ENCODE measurements around the gene NUP85.

NUP85 gene

DNA sequence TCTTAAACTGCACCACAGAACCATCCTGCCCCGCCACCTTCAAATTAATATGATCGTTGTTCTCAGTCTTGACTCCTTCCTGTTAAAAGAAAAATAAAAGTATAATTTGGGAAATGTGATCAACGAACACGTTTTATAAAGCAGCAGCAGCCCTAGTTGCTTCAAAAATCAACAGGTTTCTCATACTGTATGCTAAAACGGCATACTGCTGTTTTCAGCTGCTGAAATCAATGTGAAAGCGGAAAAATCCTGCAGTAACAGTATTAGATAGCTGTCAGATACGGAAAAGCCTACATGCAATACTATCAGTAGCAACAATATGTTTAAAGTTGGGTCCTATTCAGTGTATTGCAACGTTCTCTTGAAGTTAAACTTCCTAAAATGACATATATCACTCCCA is 24.4 kb upstream of the NUP85 start:
- Histone ChIP-seq H3K27ac (ENCODE audit: low read depth, low read length) (no peak overlapping the region), H3K9ac (ENCODE audit: low read length) (peak overlapping the region; percentile 98), H3K18ac (ENCODE audit: low read length) (no peak overlapping the region), H3K23ac (ENCODE audit: low read length) (no peak overlapping the region), H3K36me3 (ENCODE audit: control insufficient read depth, insufficient read depth, low read length) (peaks cover 6% of the 10 kb centered on the region), H3K27me3 (ENCODE audit: insufficient read depth, low read length, poor library complexity) (no peaks in the 10 kb centered on the region), H2BK120ac (ENCODE audit: low read depth, low read length) (no peak overlapping the region), H3K4me3 (ENCODE audit: low read length) (peak overlapping the region; percentile 90), H4K5ac (ENCODE audit: low read length) (no peak overlapping the region), H3K79me2 (ENCODE audit: control insufficient read depth, insufficient read depth, low read length) (peaks cover 58% of the 10 kb centered on the region), H3K4me1 (ENCODE audit: control insufficient read depth, low read depth, low read length) (no peaks in the 10 kb centered on the region), H3K79me1 (ENCODE audit: low read length) (peaks cover 3% of the 10 kb centered on the region), H3K56ac (ENCODE audit: low read length) (peak overlapping the region; percentile 9), H3K4me2 (ENCODE audit: low read length) (peak overlapping the region; percentile 49), H2AK5ac (ENCODE audit: low read length) (no peak overlapping the region), H4K8ac (ENCODE audit: low read depth, low read length) (no peak overlapping the region), H2BK5ac (ENCODE audit: low read length) (no peak overlapping the region), H3K4ac (ENCODE audit: low read depth, low read length) (no peak overlapping the region), H2BK15ac (replicated peaks; ENCODE audit: low read depth) (no peak overlapping the region)
- no peak for DNase-seq
- WGBS (ENCODE audit: extremely low coverage, insufficient coverage, low lambda C conversion rate): no CpG with 5 or more reads among the region's 8 CpGs

DNA sequence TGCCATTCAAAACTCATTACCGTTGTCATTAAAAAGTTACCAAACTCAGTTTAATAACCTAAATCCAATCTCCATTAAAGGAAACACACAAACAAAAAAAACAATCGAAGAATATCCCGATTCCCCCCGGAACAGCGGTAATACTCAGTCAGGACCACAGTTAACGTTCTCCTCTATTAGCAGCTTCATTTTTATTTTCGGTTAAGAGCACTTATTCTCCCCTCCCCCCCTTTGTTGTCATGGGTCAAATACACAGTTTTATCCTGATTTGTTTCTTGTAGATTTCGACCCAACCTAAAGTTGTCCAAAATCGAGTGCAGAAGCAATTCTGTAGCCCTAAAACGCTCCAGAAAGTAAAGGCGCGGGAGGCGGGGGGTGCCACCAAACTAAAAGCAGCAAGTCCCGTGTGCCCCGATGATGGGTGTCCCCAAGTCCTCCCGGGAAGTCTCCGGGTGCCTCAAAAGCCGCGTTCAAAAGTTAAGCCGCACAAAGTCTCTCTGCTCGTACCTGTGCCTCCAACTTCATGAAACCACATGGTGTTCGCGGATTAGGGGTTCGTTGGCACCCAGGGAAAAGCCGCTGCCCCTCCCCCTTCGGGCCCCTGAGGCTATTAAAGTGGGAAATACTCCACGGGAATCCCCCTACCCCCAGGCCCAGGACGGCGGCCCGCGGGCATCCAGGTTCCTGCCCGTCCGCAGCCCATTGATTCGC is 23.7 kb upstream of the NUP85 start:
- Histone ChIP-seq H3K79me2 (ENCODE audit: control insufficient read depth, insufficient read depth, low read length) (peaks cover 52% of the 10 kb centered on the region), H3K36me3 (ENCODE audit: control insufficient read depth, insufficient read depth, low read length) (peaks cover 6% of the 10 kb centered on the region), H4K5ac (ENCODE audit: low read length) (no peak overlapping the region), H2BK120ac (ENCODE audit: low read depth, low read length) (peak overlapping the region; percentile 92), H3K9ac (ENCODE audit: low read length) (peak overlapping the region; percentile 98), H3K18ac (ENCODE audit: low read length) (peak overlapping the region; percentile 100), H2AK5ac (ENCODE audit: low read length) (no peak overlapping the region), H4K8ac (ENCODE audit: low read depth, low read length) (no peak overlapping the region), H3K27me3 (ENCODE audit: insufficient read depth, low read length, poor library complexity) (no peaks in the 10 kb centered on the region), H2BK5ac (ENCODE audit: low read length) (no peak overlapping the region), H2BK15ac (replicated peaks; ENCODE audit: low read depth) (no peak overlapping the region), H3K4me3 (ENCODE audit: low read length) (peak overlapping the region; percentile 90), H3K23ac (ENCODE audit: low read length) (no peak overlapping the region), H3K27ac (ENCODE audit: low read depth, low read length) (peak overlapping the region; percentile 100), H3K4ac (ENCODE audit: low read depth, low read length) (peak overlapping the region; percentile 96), H3K56ac (ENCODE audit: low read length) (peak overlapping the region; percentile 86), H3K4me1 (ENCODE audit: control insufficient read depth, low read depth, low read length) (no peaks in the 10 kb centered on the region), H3K4me2 (ENCODE audit: low read length) (peak overlapping the region; percentile 49), H3K79me1 (ENCODE audit: low read length) (peaks cover 1% of the 10 kb centered on the region)
- 100% methylated on average over 1 of the region's 34 CpGs for WGBS (ENCODE audit: extremely low coverage, insufficient coverage, low lambda C conversion rate)
- no peak for DNase-seq

DNA sequence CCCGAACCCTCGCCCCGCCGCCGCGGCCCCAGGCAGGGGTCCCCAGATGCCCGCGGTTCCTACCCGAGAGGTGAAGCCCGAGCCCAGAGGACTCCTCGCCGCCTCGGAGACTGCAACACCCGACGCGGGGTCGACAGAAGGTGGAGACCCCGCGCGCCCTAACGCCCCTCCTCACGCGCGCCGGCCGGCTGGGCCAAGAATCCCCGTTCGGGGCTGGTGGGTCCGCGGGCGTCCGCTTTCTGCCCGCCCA is 23.2 kb upstream of the NUP85 start:
- Histone ChIP-seq H3K4ac (ENCODE audit: low read depth, low read length) (peak overlapping the region; percentile 96), H2BK120ac (ENCODE audit: low read depth, low read length) (peak overlapping the region; percentile 92), H2BK5ac (ENCODE audit: low read length) (no peak overlapping the region), H3K4me3 (ENCODE audit: low read length) (peak overlapping the region; percentile 90), H3K23ac (ENCODE audit: low read length) (no peak overlapping the region), H3K4me1 (ENCODE audit: control insufficient read depth, low read depth, low read length) (no peaks in the 10 kb centered on the region), H3K79me2 (ENCODE audit: control insufficient read depth, insufficient read depth, low read length) (peaks cover 49% of the 10 kb centered on the region), H3K18ac (ENCODE audit: low read length) (peak overlapping the region; percentile 100), H3K9ac (ENCODE audit: low read length) (peak overlapping the region; percentile 98), H4K5ac (ENCODE audit: low read length) (no peak overlapping the region), H3K4me2 (ENCODE audit: low read length) (no peak overlapping the region), H4K8ac (ENCODE audit: low read depth, low read length) (peak overlapping the region; percentile 66), H3K79me1 (ENCODE audit: low read length) (no peaks in the 10 kb centered on the region), H2AK5ac (ENCODE audit: low read length) (no peak overlapping the region), H3K56ac (ENCODE audit: low read length) (peak overlapping the region; percentile 86), H2BK15ac (replicated peaks; ENCODE audit: low read depth) (no peak overlapping the region), H3K27me3 (ENCODE audit: insufficient read depth, low read length, poor library complexity) (no peaks in the 10 kb centered on the region), H3K36me3 (ENCODE audit: control insufficient read depth, insufficient read depth, low read length) (peaks cover 6% of the 10 kb centered on the region), H3K27ac (ENCODE audit: low read depth, low read length) (peak overlapping the region; percentile 100)
- no peak for DNase-seq
- no CpG with 5 or more reads among the region's 33 CpGs for WGBS (ENCODE audit: extremely low coverage, insufficient coverage, low lambda C conversion rate)

DNA sequence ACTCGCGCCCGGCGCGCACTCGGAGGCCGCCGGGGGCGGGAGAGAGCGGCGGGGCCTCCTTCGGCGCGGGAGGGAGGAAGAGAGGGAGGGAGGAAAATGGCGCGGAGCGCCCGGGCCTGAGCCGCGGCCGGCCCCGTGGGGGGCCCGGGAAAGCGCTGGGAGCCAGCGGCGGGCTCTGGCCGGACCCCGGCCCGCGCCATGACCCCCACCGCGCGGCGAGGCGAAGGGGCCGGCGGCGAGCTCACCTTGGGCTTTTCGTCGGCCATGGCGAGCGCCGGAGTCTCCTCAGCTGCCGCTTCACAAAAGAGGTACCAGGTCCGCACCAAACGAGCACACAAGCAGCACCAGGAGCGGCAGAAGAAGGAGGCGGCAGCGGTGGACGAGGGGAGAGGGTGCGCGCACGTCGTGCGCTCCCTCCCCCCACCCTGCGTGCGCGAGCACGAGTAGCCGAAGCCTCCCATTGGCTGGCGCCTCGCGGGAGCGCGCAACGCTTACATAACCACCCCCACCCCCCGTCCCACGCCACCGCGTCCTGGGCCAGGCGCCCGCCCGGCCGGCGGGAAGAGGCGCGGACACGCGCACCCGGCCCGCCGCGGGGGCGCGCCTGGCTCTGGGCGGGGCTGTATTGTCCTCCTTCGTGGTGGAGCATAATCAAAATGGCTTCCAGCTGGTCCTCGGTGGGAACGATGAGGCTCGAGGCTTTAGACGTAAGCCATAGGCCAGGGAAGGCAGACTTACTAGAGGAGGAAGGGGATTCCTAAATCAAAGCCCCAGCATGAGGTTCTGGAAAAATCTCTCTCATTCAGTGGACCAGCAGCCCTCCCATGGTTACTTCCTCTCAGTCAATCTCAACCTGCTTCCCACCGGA is 22.7 kb upstream of the NUP85 start, which contains the start of gene SUMO2:
Gene SUMO2 (minus strand): TSS at position 391 of the 868 bp plus-strand sequence. CDS start 125 bp downstream, at position 266.
- peak within 1 kb of the TSS; percentile 49 for H3K4me2 ChIP-seq (ENCODE audit: low read length)
- no peaks in the 10 kb centered on the region for H3K79me1 ChIP-seq (ENCODE audit: low read length)
- H2BK5ac ChIP-seq (ENCODE audit: low read length): peak within 1 kb of the TSS; percentile 55
- H3K4ac ChIP-seq (ENCODE audit: low read depth, low read length): peak within 1 kb of the TSS; percentile 96
- H3K36me3 ChIP-seq (ENCODE audit: control insufficient read depth, insufficient read depth, low read length): peaks cover 6% of the 10 kb centered on the region
- no peaks in the 10 kb centered on the region for H3K27me3 ChIP-seq (ENCODE audit: insufficient read depth, low read length, poor library complexity)
- H3K4me3 ChIP-seq (ENCODE audit: low read length): peak within 1 kb of the TSS; percentile 90
- no peak within 1 kb of the TSS for H2AK5ac ChIP-seq (ENCODE audit: low read length)
- no peak within 1 kb of the TSS for H3K23ac ChIP-seq (ENCODE audit: low read length)
- H3K27ac ChIP-seq (ENCODE audit: low read depth, low read length): peak within 1 kb of the TSS; percentile 100
- no peaks in the 10 kb centered on the region for H3K4me1 ChIP-seq (ENCODE audit: control insufficient read depth, low read depth, low read length)
- H3K79me2 ChIP-seq (ENCODE audit: control insufficient read depth, insufficient read depth, low read length): peaks cover 44% of the 10 kb centered on the region
- H3K56ac ChIP-seq (ENCODE audit: low read length): peak within 1 kb of the TSS; percentile 86
- no peak within 1 kb of the TSS for H4K5ac ChIP-seq (ENCODE audit: low read length)
- peak within 1 kb of the TSS; percentile 92 for H2BK120ac ChIP-seq (ENCODE audit: low read depth, low read length)
- peak within 1 kb of the TSS; percentile 66 for H4K8ac ChIP-seq (ENCODE audit: low read depth, low read length)
- no CpG with 5 or more reads among the region's 92 CpGs for WGBS (ENCODE audit: extremely low coverage, insufficient coverage, low lambda C conversion rate)
- peak; percentile 97 for DNase-seq
- H3K18ac ChIP-seq (ENCODE audit: low read length): peak within 1 kb of the TSS; percentile 100
- H3K9ac ChIP-seq (ENCODE audit: low read length): peak within 1 kb of the TSS; percentile 98
- no peak within 1 kb of the TSS for H2BK15ac ChIP-seq (replicated peaks; ENCODE audit: low read depth)

DNA sequence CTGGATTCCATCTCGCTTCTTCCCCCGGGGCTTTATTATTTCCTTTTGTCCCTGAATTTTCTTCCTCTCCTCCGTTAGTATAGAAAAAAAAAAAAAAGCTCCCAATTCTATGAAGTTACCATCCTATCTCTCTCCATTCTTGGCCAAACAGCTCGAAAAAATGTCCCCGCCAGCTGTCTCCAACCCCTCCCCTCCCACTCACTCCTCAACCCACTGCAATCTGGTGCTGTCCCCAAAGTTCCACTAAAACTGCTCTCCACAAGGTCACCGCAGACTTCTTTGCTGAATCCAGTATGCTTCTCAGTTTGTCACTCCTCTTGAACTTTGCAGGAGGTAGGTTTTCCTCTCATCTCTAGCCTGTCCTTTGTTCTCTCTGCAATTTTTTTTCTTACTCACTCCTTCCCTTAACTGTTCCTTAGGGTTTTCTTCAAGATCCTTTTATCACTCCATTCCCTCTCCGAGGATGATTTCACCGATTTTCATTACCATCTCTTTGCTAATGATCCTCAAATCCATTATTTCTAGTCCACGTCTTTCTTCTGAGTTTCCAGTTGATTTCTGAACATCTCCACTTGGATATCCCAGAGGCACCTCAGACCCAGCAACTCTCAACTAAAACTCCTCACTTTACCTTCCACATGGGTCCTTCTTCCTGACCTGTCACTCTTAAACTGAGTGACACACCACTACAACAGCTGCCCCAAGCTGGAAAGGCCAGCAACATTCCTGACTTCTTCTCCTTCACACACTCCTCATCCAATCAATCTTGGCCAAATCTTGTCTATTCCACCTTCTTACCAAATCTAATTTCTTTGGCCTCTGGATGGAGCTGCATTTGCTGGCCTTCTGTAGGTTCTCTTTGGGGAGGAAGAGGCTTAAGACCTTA is 21.2 kb upstream of the NUP85 start:
- Histone ChIP-seq H3K9ac (ENCODE audit: low read length) (no peak overlapping the region), H3K18ac (ENCODE audit: low read length) (no peak overlapping the region), H2BK15ac (replicated peaks; ENCODE audit: low read depth) (no peak overlapping the region), H3K27ac (ENCODE audit: low read depth, low read length) (no peak overlapping the region), H3K4me1 (ENCODE audit: control insufficient read depth, low read depth, low read length) (no peaks in the 10 kb centered on the region), H3K36me3 (ENCODE audit: control insufficient read depth, insufficient read depth, low read length) (peaks cover 6% of the 10 kb centered on the region), H2BK120ac (ENCODE audit: low read depth, low read length) (no peak overlapping the region), H3K79me1 (ENCODE audit: low read length) (no peaks in the 10 kb centered on the region), H3K27me3 (ENCODE audit: insufficient read depth, low read length, poor library complexity) (no peaks in the 10 kb centered on the region), H3K79me2 (ENCODE audit: control insufficient read depth, insufficient read depth, low read length) (peaks cover 31% of the 10 kb centered on the region), H2BK5ac (ENCODE audit: low read length) (no peak overlapping the region), H4K8ac (ENCODE audit: low read depth, low read length) (no peak overlapping the region), H3K4me2 (ENCODE audit: low read length) (no peak overlapping the region), H3K23ac (ENCODE audit: low read length) (no peak overlapping the region), H3K56ac (ENCODE audit: low read length) (no peak overlapping the region), H2AK5ac (ENCODE audit: low read length) (peak overlapping the region; percentile 5), H3K4me3 (ENCODE audit: low read length) (no peak overlapping the region), H3K4ac (ENCODE audit: low read depth, low read length) (no peak overlapping the region), H4K5ac (ENCODE audit: low read length) (no peak overlapping the region)
- no peak for DNase-seq
- WGBS (ENCODE audit: extremely low coverage, insufficient coverage, low lambda C conversion rate): no CpG with 5 or more reads among the region's 9 CpGs
